GM10248 (cell line): ENCODE data around the gene MKNK1.

Source experiments
- CTCF ChIA-PET: fragments of 300-600 bp; sonication (Branson Sonifier 250); formaldehyde crosslinking; extraction: SDS; loops from one replicate; lab custom pipeline; 2021; ENCODE audit warnings: antibody characterized with exemption; lab: Yijun Ruan, JAX
- POLR2A ChIA-PET: fragments of 350-650 bp; sonication (Branson Sonifier 250); formaldehyde crosslinking; extraction: SDS; loops from one replicate; lab custom pipeline; 2020; ENCODE audit warnings: antibody characterized with exemption; lab: Yijun Ruan, JAX
- DNase-seq: peaks from one replicate; pipeline ENCODE4 v3.0.0; 2012; ENCODE audit errors: extremely low spot score
- CTCF ChIP-seq: IDR thresholded peaks from 2 replicates; pipeline ENCODE4 v1.5.1; 2012; ENCODE audit warnings: mild to moderate bottlenecking, low read depth; ENCODE audit errors: extremely low read depth, missing control alignments, control extremely low read depth

Gene MKNK1

GRCh38 chr1:46647611-46648010 lies 43.5 kb upstream of the MKNK1 start:
- no peak for DNase-seq
- no peak for TF ChIP-seq CTCF
- CTCF ChIA-PET = interaction anchor here (1.2 to 1.3 kb wide), 3 partner anchors 10 to 80 kb away, joined by 3 read pairs; no protein-coding TSS in a partner anchor
- POLR2A ChIA-PET = no interaction called here

GRCh38 chr1:46646844-46647243 lies 42.8 kb upstream of the MKNK1 start:
- POLR2A ChIA-PET = no interaction called here
- CTCF ChIA-PET = interaction anchor here (1.3 kb wide), 2 partner anchors 10 to 34 kb away, joined by 3 read pairs; no protein-coding TSS in a partner anchor
- no peak for TF ChIP-seq CTCF
- no peak for DNase-seq

GRCh38 chr1:46646331-46646730 lies 42.3 kb upstream of the MKNK1 start:
- TF ChIP-seq CTCF = no peak
- ChIA-PET POLR2A (no interaction called here), CTCF (interaction anchor here (1.3 kb wide), 1 partner anchor 35 kb away, joined by 3 read pairs; no protein-coding TSS in a partner anchor)
- DNase-seq = no peak

GRCh38 chr1:46645815-46646214 lies 41.7 kb upstream of the MKNK1 start:
- ChIA-PET CTCF (interaction anchor here (1.3 kb wide), 1 partner anchor 35 kb away, joined by 3 read pairs; no protein-coding TSS in a partner anchor), POLR2A (no interaction called here)
- TF ChIP-seq CTCF = no peak
- no peak for DNase-seq

GRCh38 chr1:46643368-46643775 lies 39.3 kb upstream of the MKNK1 start:
- POLR2A ChIA-PET = no interaction called here
- DNase-seq = no peak
- CTCF ChIA-PET = interaction anchor here (0.9 to 1.5 kb wide), 2 partner anchors 9 to 12 kb away, joined by 3 read pairs; no protein-coding TSS in a partner anchor
- no peak for TF ChIP-seq CTCF

GRCh38 chr1:46642115-46642680 lies 38.1 kb upstream of the MKNK1 start:
- DNase-seq = no peak
- CTCF ChIA-PET = no interaction called here
- TF ChIP-seq CTCF = no peak
- POLR2A ChIA-PET = no interaction called here
